ENCODE measurements around the gene MS4A6E.
"Not testable (repeated sequence)": the region's sequence is repeated elsewhere in the genome, so short reads cannot be mapped to it uniquely, and the experiment has no call there.

The MS4A6E gene

DNA sequence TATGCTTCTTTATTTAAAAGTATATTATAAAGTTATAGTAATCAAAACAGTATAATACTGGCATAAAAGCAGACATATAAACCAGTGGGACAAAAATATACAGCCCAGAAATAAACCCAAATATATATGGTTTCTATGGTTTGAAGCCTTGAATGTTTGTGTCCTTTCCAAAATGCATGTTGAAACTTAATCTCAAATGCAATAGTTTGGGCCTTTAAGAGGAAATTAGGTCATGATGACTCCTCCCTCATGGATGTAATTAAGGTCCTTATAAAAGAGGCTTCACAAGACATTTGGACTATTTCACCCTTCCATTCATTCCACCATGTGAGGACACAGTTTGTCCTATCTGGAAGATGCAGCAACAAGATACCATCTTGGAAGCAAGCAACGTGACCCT, at the start of gene MS4A6E:
Gene MS4A6E (plus strand): TSS at position 301 of the 400 bp plus-strand sequence. CDS start 7,641 bp downstream, outside the sequence.
- TF ChIP-seq, protein P1, sequence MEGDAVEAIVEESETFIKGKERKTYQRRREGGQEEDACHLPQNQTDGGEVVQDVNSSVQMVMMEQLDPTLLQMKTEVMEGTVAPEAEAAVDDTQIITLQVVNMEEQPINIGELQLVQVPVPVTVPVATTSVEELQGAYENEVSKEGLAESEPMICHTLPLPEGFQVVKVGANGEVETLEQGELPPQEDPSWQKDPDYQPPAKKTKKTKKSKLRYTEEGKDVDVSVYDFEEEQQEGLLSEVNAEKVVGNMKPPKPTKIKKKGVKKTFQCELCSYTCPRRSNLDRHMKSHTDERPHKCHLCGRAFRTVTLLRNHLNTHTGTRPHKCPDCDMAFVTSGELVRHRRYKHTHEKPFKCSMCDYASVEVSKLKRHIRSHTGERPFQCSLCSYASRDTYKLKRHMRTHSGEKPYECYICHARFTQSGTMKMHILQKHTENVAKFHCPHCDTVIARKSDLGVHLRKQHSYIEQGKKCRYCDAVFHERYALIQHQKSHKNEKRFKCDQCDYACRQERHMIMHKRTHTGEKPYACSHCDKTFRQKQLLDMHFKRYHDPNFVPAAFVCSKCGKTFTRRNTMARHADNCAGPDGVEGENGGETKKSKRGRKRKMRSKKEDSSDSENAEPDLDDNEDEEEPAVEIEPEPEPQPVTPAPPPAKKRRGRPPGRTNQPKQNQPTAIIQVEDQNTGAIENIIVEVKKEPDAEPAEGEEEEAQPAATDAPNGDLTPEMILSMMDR (conservative IDR thresholded peaks at IDR 0.05; ENCODE audit: low read length), result no peak
- no peak within 1 kb of the TSS for H3K4me3 ChIP-seq (ENCODE audit: low read length)
- no peak for DNase-seq (ENCODE audit: low read depth)

GRCh38 chr11:60280412-60280811, 46.6 kb upstream of the MS4A6E start, which contains the start of gene MS4A4A:
MS4A4A (plus strand) TSS chr11:60280666; CDS start chr11:60280676, 10 bp downstream.
- H3K4me3 ChIP-seq (ENCODE audit: low read length), result no peak within 1 kb of the TSS
- no peak for DNase-seq (ENCODE audit: low read depth)
- TF ChIP-seq, protein P1 (conservative IDR thresholded peaks at IDR 0.05; ENCODE audit: low read length), result no peak

- TF ChIP-seq, protein P1 (conservative IDR thresholded peaks at IDR 0.05; ENCODE audit: low read length), result no peak
- H3K4me3 ChIP-seq (ENCODE audit: low read length), result no peak overlapping the region
- DNase-seq (ENCODE audit: low read depth), result no peak
Measured at GRCh38 chr11:60281485-60281884, 45.6 kb upstream of the MS4A6E start.

DNA sequence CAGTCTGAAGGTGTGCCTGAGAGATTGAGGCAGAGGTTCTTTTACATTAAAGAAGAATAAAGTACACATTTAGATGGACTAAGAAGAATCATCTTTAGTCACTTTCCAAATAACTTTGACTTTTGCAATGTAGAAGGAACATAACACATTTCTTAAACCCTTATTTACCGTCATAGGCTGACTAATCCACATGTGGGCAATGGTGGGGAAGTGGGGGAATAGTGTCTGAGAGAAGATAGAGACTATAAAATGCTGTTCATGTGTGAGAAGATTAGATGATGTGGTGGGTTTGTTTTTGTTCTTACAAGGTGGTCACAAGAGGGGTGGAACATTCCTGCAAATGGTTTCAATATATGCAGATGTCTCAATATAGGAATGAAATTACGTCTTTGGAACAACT, 44.8 kb upstream of the MS4A6E start:
- no peak for DNase-seq (ENCODE audit: low read depth)
- TF ChIP-seq, protein P1 (conservative IDR thresholded peaks at IDR 0.05; ENCODE audit: low read length), result no peak
- H3K4me3 ChIP-seq (ENCODE audit: low read length), result no peak overlapping the region

- DNase-seq (ENCODE audit: low read depth); H3K4me3 ChIP-seq (ENCODE audit: low read length): not testable (repeated sequence)
Measured at GRCh38 chr11:60285411-60286126, 41.5 kb upstream of the MS4A6E start.

- DNase-seq (ENCODE audit: low read depth), result no peak
- H3K4me3 ChIP-seq (ENCODE audit: low read length), result no peak overlapping the region
- TF ChIP-seq, protein P1 (conservative IDR thresholded peaks at IDR 0.05; ENCODE audit: low read length), result no peak
Measured at GRCh38 chr11:60288531-60288930, 38.5 kb upstream of the MS4A6E start.

DNA sequence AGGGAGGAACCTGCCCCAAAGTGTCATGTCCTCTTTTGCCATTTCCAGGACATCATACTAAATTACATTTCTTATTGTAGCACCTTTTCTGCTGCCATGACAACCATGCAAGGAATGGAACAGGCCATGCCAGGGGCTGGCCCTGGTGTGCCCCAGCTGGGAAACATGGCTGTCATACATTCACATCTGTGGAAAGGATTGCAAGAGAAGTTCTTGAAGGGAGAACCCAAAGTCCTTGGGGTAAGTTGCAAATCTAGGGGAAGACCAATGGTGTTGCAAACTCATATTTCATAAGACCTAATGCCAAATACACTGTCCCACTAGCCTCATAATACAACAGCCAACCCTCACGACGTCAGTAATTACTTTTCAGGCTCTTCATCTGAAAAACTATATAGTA, 34.9 kb upstream of the MS4A6E start:
- DNase-seq (ENCODE audit: low read depth), result no peak
- no peak overlapping the region for H3K4me3 ChIP-seq (ENCODE audit: low read length)
- TF ChIP-seq, protein P1 (conservative IDR thresholded peaks at IDR 0.05; ENCODE audit: low read length), result no peak

Measured in AG10803 (cell line).